ENCODE data around the gene SLC4A1. TPM values are rescaled to one million over a fixed set of nuclear protein-coding genes. Genes with fewer than 3 reads are reported as not detected.

Gene SLC4A1
- 0.12 TPM in 1 of 5 replicates, not detected in the others for total RNA-seq (2022; extraction: Qiagen RNA extraction; ENCODE audit: low read depth)

GRCh38 chr17:44267818-44268490 is at the start of gene SLC4A1:
TSS of gene SLC4A1 (minus strand) at chr17:44268135. CDS start at chr17:44262866, 5,269 bp downstream.

GRCh38 chr17:44308320-44308818 is 40.4 kb upstream of the SLC4A1 start, which contains the start of gene RUNDC3A:
TSS of gene RUNDC3A (plus strand) at chr17:44308601. CDS start at chr17:44308833, 232 bp downstream.

GRCh38 chr17:44219616-44220212 is 48.2 kb downstream of the SLC4A1 start, which contains the start of gene UBTF:
TSS of gene UBTF (minus strand) at chr17:44219675. CDS start at chr17:44218229, 1,446 bp downstream.

GRCh38 chr17:44199553-44200477 is 68.1 kb downstream of the SLC4A1 start, which contains the start of gene ATXN7L3:
TSS of gene ATXN7L3 (minus strand) at chr17:44199884. CDS start at chr17:44198070, 1,814 bp downstream.

Other genes starting within 250 kb of the SLC4A1 start
- gene LSM12, start 201.5 kb downstream of the SLC4A1 start, total RNA-seq (2022; extraction: Qiagen RNA extraction; ENCODE audit: low read depth): 45.5 to 56.7 TPM (median 51.4 TPM) in 5 replicates
- 103 to 179 TPM (median 166 TPM) in 5 replicates for gene G6PC3, start 197.4 kb downstream of the SLC4A1 start, total RNA-seq (2022; extraction: Qiagen RNA extraction; ENCODE audit: low read depth)
- gene HDAC5, start 144.5 kb downstream of the SLC4A1 start, total RNA-seq (2022; extraction: Qiagen RNA extraction; ENCODE audit: low read depth): 7.9 to 19.4 TPM (median 14.4 TPM) in 5 replicates
- gene HROB, start 126.2 kb downstream of the SLC4A1 start, total RNA-seq (2022; extraction: Qiagen RNA extraction; ENCODE audit: low read depth): 5.7 to 10.9 TPM (median 9.5 TPM) in 5 replicates
- gene ASB16, start 97.4 kb downstream of the SLC4A1 start, total RNA-seq (2022; extraction: Qiagen RNA extraction; ENCODE audit: low read depth): 0.08 to 0.16 TPM (median 0.15 TPM) in 3 of 5 replicates, not detected in the others
- gene TMUB2, start 81.2 kb downstream of the SLC4A1 start, total RNA-seq (2022; extraction: Qiagen RNA extraction; ENCODE audit: low read depth): 27.1 to 46.7 TPM (median 44.3 TPM) in 5 replicates
- gene ATXN7L3, start 68.3 kb downstream of the SLC4A1 start, total RNA-seq (2022; extraction: Qiagen RNA extraction; ENCODE audit: low read depth): 47.2 to 75.4 TPM (median 73.3 TPM) in 5 replicates
- gene UBTF, start 48.5 kb downstream of the SLC4A1 start, total RNA-seq (2022; extraction: Qiagen RNA extraction; ENCODE audit: low read depth): 93.4 to 103 TPM (median 101 TPM) in 5 replicates
- 0.74 to 1.3 TPM (median 0.90 TPM) in 5 replicates for gene RUNDC3A, start 40.5 kb upstream of the SLC4A1 start, total RNA-seq (2022; extraction: Qiagen RNA extraction; ENCODE audit: low read depth)
- gene SLC25A39, start 56.7 kb upstream of the SLC4A1 start, total RNA-seq (2022; extraction: Qiagen RNA extraction; ENCODE audit: low read depth): 117 to 208 TPM (median 195 TPM) in 5 replicates
- gene GRN, start 77.2 kb upstream of the SLC4A1 start, total RNA-seq (2022; extraction: Qiagen RNA extraction; ENCODE audit: low read depth): 168 to 278 TPM (median 231 TPM) in 5 replicates
- 1.3 to 5.2 TPM (median 4.5 TPM) in 5 replicates for gene FAM171A2, start 95.7 kb upstream of the SLC4A1 start, total RNA-seq (2022; extraction: Qiagen RNA extraction; ENCODE audit: low read depth)
- gene ITGA2B, start 121.5 kb upstream of the SLC4A1 start, total RNA-seq (2022; extraction: Qiagen RNA extraction; ENCODE audit: low read depth): 1.2 to 1.9 TPM (median 1.6 TPM) in 5 replicates
- gene GPATCH8, start 235.3 kb upstream of the SLC4A1 start, total RNA-seq (2022; extraction: Qiagen RNA extraction; ENCODE audit: low read depth): 18.1 to 27.2 TPM (median 20.8 TPM) in 5 replicates

All from A549 treated with ZK216348 at 1 μM for 4 hours (cell line).